Ishikawa (cell line): Measurements from ENCODE around the gene GDNF.

Experiments used
- CEBPB ChIP-seq: IDR thresholded peaks from 2 replicates; pipeline ENCODE4 v1.6.1; 2012
- CREB1 ChIP-seq: IDR thresholded peaks from 2 replicates; pipeline ENCODE4 v1.6.1; 2012; ENCODE audit warnings: low read depth
- EGR1 ChIP-seq: IDR thresholded peaks from 2 replicates; pipeline ENCODE4 v1.6.1; 2012
- EP300 ChIP-seq: IDR thresholded peaks from 2 replicates; pipeline ENCODE4 v1.6.1; 2012; ENCODE audit warnings: borderline replicate concordance
- FOXM1 ChIP-seq: IDR thresholded peaks from 2 replicates; pipeline ENCODE4 v1.6.1; 2012; ENCODE audit warnings: low read depth, borderline replicate concordance
- NFIC ChIP-seq: IDR thresholded peaks from 2 replicates; pipeline ENCODE4 v1.6.1; 2012
- RAD21 ChIP-seq: IDR thresholded peaks from 2 replicates; pipeline ENCODE4 v1.6.1; 2012; ENCODE audit warnings: low read depth
- TAF1 ChIP-seq: IDR thresholded peaks from 2 replicates; pipeline ENCODE4 v1.6.1; 2012; ENCODE audit warnings: low read depth, mild to moderate bottlenecking
- TCF12 ChIP-seq: IDR thresholded peaks from 2 replicates; pipeline ENCODE4 v1.6.1; 2012; ENCODE audit warnings: low read depth
- TEAD4 ChIP-seq: IDR thresholded peaks from 2 replicates; pipeline ENCODE4 v1.6.1; 2012
- YY1 ChIP-seq: IDR thresholded peaks from 2 replicates; pipeline ENCODE4 v1.6.1; 2012; ENCODE audit warnings: low read depth
- ZBTB7A ChIP-seq: IDR thresholded peaks from 2 replicates; pipeline ENCODE4 v1.6.1; 2012; ENCODE audit warnings: low read depth
- TF ChIP-seq, protein P1 (sequence below): IDR thresholded peaks from 2 replicates; pipeline ENCODE4 v1.6.1; 2012
- TF ChIP-seq, protein P2 (sequence below): IDR thresholded peaks from 2 replicates; pipeline ENCODE4 v1.6.1; 2012; ENCODE audit warnings: low read depth, mild to moderate bottlenecking
- TF ChIP-seq, protein P3 (sequence below): IDR thresholded peaks from 2 replicates; pipeline ENCODE4 v1.6.1; 2012

The GDNF gene

DNA sequence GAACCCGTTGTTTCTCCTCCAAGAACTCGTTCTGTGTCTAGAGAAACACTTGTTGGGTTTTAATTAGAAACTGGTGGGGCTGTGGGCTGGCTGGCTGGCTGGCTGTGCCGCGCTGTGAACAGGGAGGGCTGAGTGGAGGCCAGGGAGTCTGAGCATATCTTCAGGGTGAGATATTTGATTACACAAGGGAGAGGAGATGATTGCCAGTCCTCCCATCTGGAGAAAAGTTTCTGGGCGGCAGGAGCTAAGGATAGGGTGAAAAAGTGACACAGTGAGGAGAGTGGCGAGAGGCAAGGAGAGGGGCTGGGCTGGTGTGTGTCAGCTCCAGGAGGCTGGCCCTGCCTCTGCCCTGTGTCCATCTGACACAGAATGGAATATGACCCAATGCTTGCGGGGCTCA, 63.0 kb downstream of the GDNF start:
- TF ChIP-seq TCF12 (no peak), TEAD4 (no peak)

DNA sequence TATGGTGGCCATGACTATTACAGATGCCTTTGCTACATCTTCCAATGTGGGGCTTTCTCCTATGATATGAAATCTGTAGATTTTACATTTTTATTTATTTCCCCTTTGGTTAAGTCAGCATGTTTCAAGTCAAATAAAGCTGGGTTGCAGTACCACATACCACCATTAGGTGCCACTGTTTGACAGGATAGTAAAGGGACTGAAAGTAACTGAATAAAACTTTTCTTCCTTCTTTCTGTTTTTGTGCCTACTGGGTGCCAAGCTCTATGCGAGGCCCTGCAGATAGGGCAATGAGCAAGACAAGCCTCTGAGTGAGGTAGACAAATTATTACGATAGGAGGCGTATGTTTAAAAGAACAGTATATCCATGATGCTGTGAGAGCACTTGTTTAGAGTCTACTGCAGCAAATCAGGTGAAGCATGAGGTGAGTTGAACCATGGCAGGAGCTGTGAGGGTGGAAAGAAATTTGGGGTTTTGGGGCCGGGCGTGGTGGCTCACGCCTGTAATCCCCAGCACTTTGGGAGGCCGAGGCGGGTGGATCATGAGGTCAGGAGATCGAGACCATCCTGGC, 64.8 kb downstream of the GDNF start:
- TF ChIP-seq YY1, result no peak
- TF ChIP-seq ZBTB7A, result no peak
- TF ChIP-seq RAD21, result peak; percentile 52
- TF ChIP-seq EGR1, result no peak
- no peak for TF ChIP-seq CEBPB
- TF ChIP-seq FOXM1, result no peak
- TF ChIP-seq TAF1, result no peak

DNA sequence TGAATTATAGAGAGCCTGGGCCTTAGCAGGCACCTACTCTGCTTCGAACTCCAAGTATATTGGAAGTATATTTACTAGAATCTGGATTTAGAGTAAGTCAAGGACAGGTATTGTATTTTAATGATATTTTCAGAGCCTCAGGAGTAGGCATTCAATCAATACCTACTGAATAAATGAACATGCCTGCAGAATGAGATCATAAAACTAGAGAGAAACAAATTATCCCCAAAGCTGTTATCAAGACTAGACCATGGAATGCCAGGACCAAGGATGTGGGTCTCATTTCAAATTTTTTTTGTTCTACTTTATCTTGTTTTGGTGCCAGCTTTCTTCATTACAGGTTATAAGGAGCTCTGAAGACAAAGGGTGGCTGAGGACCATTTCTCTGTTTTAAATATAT, 66.0 kb downstream of the GDNF start:
- TF ChIP-seq ZBTB7A (no peak), TAF1 (no peak), NFIC (no peak), CREB1 (no peak), EP300 (no peak), FOXM1 (no peak), YY1 (no peak), CEBPB (no peak), TEAD4 (no peak), TCF12 (no peak), EGR1 (no peak)
- TF ChIP-seq, protein P1, sequence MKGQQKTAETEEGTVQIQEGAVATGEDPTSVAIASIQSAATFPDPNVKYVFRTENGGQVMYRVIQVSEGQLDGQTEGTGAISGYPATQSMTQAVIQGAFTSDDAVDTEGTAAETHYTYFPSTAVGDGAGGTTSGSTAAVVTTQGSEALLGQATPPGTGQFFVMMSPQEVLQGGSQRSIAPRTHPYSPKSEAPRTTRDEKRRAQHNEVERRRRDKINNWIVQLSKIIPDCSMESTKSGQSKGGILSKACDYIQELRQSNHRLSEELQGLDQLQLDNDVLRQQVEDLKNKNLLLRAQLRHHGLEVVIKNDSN, result no peak
- TF ChIP-seq, protein P2, sequence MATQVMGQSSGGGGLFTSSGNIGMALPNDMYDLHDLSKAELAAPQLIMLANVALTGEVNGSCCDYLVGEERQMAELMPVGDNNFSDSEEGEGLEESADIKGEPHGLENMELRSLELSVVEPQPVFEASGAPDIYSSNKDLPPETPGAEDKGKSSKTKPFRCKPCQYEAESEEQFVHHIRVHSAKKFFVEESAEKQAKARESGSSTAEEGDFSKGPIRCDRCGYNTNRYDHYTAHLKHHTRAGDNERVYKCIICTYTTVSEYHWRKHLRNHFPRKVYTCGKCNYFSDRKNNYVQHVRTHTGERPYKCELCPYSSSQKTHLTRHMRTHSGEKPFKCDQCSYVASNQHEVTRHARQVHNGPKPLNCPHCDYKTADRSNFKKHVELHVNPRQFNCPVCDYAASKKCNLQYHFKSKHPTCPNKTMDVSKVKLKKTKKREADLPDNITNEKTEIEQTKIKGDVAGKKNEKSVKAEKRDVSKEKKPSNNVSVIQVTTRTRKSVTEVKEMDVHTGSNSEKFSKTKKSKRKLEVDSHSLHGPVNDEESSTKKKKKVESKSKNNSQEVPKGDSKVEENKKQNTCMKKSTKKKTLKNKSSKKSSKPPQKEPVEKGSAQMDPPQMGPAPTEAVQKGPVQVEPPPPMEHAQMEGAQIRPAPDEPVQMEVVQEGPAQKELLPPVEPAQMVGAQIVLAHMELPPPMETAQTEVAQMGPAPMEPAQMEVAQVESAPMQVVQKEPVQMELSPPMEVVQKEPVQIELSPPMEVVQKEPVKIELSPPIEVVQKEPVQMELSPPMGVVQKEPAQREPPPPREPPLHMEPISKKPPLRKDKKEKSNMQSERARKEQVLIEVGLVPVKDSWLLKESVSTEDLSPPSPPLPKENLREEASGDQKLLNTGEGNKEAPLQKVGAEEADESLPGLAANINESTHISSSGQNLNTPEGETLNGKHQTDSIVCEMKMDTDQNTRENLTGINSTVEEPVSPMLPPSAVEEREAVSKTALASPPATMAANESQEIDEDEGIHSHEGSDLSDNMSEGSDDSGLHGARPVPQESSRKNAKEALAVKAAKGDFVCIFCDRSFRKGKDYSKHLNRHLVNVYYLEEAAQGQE, result no peak
- TF ChIP-seq, protein P3, sequence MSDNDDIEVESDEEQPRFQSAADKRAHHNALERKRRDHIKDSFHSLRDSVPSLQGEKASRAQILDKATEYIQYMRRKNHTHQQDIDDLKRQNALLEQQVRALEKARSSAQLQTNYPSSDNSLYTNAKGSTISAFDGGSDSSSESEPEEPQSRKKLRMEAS, result no peak

DNA sequence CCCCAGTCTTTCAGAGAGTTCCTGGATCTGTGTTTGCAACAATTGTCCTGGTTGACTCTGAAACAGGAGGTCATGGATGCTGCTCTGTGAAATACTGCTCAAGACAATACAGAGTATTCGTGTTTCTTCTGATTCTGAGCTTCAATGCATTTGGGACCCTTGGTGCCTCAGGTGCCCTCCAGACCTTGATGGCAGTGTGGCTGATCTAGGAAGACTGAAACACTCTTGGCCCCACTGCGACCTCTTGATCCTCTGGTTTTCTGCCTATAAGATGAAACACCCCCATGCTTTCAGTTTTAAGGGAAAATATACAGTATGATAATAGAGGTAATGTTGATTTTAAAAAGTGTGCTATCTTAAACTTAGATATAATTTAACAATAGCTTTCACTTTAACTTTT, 67.6 kb downstream of the GDNF start:
- TF ChIP-seq CEBPB (no peak), NFIC (no peak), ZBTB7A (no peak), TCF12 (no peak), TAF1 (no peak), TEAD4 (no peak), FOXM1 (no peak)

DNA sequence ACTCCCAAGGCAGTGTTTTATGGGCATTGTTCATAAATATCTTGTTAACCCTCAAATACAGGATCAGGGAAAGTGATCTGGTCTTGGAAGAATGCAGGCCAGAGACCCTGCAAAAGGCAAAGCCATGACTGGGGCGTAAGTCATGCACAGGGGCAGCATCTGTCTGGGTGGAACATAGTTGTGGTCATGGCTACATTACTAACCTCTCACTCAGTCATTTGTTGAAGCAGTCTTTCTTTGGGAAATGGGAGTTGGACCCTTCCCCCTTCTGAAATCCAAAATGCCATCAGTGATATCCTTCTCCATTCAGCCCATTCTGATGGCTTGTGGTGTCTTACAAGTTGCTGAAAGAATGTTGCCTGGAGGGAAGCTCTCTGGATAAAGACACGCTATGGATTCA, 68.1 kb downstream of the GDNF start:
- TF ChIP-seq, protein P1, result no peak
- TF ChIP-seq FOXM1 (no peak), CEBPB (no peak)

DNA sequence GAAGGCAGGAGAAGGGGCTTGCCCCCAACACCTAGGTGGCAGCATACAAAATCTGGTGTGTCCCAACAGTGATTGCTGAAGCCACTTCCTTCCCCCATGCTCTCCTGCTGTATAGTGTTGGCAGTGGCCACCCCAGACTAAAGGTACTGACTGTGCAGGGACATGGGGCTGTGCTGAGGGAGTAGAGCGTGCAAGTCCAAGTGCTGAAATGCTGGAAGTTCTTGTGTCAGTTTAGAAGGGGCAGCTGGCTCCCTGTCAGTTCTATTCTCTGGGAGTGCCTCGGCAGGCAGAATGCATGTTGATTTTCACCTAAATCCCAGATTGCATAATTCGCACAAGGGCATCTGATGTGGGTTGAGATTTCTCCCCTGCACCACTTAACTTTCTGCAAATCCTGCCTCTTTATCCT, 68.6 kb downstream of the GDNF start:
- TF ChIP-seq ZBTB7A (no peak), EP300 (no peak), YY1 (no peak), CEBPB (no peak), NFIC (no peak), TEAD4 (no peak), EGR1 (no peak), CREB1 (no peak), FOXM1 (no peak), RAD21 (no peak), TCF12 (no peak), TAF1 (no peak)
- TF ChIP-seq, protein P2, result no peak
- TF ChIP-seq, protein P1, result no peak
- TF ChIP-seq, protein P3, result no peak
